Astrocyte (in vitro differentiated cells and primary cell): ENCODE data around the gene GCK. TPM values are rescaled to one million over a fixed set of nuclear protein-coding genes. Genes with fewer than 3 reads are reported as not detected.

Experiments used
- DNase-seq: peaks from one replicate; pipeline ENCODE4 v3.0.0-alpha.2; 2010; ENCODE audit warnings: low read depth
- FAIRE-seq: peaks from 2 replicates; lab custom pipeline; 2011; peaks lifted over from hg19 to GRCh38; lab: Jason Lieb, UNC
- H2AFZ ChIP-seq: 2 replicates; pipeline ENCODE4 v1.6.0; 2012; ENCODE audit warnings: low read depth, low read length, inconsistent platforms
- H3K27ac ChIP-seq: 2 replicates; pipeline ENCODE4 v1.5.1; 2011; ENCODE audit warnings: low read depth, low read length, inconsistent platforms
- H3K27me3 ChIP-seq: 2 replicates; pipeline ENCODE4 v1.6.0; 2011; ENCODE audit warnings: low read length, inconsistent platforms; ENCODE audit not compliant: insufficient read depth
- H3K36me3 ChIP-seq: 2 replicates; pipeline ENCODE4 v1.5.1; 2011; ENCODE audit warnings: low read length, inconsistent platforms; ENCODE audit not compliant: insufficient read depth
- H3K4me1 ChIP-seq: 2 replicates; pipeline ENCODE4 v1.5.1; 2011; ENCODE audit warnings: low read length, inconsistent platforms; ENCODE audit not compliant: insufficient read depth
- H3K4me2 ChIP-seq: 2 replicates; pipeline ENCODE4 v1.6.0; 2012; ENCODE audit warnings: low read length, inconsistent platforms
- H3K4me3 ChIP-seq: 2 replicates; pipeline ENCODE4 v1.5.1; 2011; ENCODE audit warnings: low read depth, mild to moderate bottlenecking, low read length, inconsistent platforms; ENCODE audit not compliant: insufficient read depth
- H3K79me2 ChIP-seq: 2 replicates; pipeline ENCODE4 v1.6.0; 2012; ENCODE audit warnings: mild to moderate bottlenecking, low read length, inconsistent platforms; ENCODE audit not compliant: insufficient read depth
- H3K9ac ChIP-seq: 2 replicates; pipeline ENCODE4 v1.6.0; 2012; ENCODE audit warnings: mild to moderate bottlenecking, low read length, inconsistent platforms
- H3K9me3 ChIP-seq: 2 replicates; pipeline ENCODE4 v1.5.1; 2012; ENCODE audit warnings: low read depth, mild to moderate bottlenecking, low read length, inconsistent platforms; ENCODE audit not compliant: insufficient read depth
- H4K20me1 ChIP-seq: 2 replicates; pipeline ENCODE4 v1.6.0; 2012; ENCODE audit warnings: low read length, inconsistent platforms; ENCODE audit not compliant: insufficient read depth
- H3K27ac Mint-ChIP-seq: one replicate; pipeline ENCODE4 v1.8.0; 2021; ENCODE audit warnings: mild to moderate bottlenecking, mixed read lengths; ENCODE audit not compliant: unreplicated experiment
- H3K27me3 Mint-ChIP-seq: one replicate; pipeline ENCODE4 v1.8.0; 2021; ENCODE audit warnings: low read depth, mixed read lengths; ENCODE audit not compliant: unreplicated experiment
- H3K36me3 Mint-ChIP-seq: one replicate; pipeline ENCODE4 v1.8.0; 2021; ENCODE audit warnings: low read depth, mixed read lengths; ENCODE audit not compliant: unreplicated experiment
- H3K4me1 Mint-ChIP-seq: one replicate; pipeline ENCODE4 v1.8.0; 2021; ENCODE audit warnings: low read depth, mixed read lengths; ENCODE audit not compliant: unreplicated experiment
- H3K4me3 Mint-ChIP-seq: one replicate; pipeline ENCODE4 v1.8.0; 2021; ENCODE audit warnings: mild to moderate bottlenecking, moderate library complexity, mixed read lengths; ENCODE audit not compliant: unreplicated experiment
- H3K9me3 Mint-ChIP-seq: one replicate; pipeline ENCODE4 v1.8.0; 2021; ENCODE audit warnings: mild to moderate bottlenecking, mixed read lengths; ENCODE audit not compliant: unreplicated experiment
- CTCF ChIP-seq: IDR thresholded peaks from 2 replicates; pipeline ENCODE4 v1.5.1; 2011; ENCODE audit warnings: low read depth, mild to moderate bottlenecking, inconsistent platforms, low read length, moderate library complexity; ENCODE audit not compliant: insufficient read depth
- EZH2 ChIP-seq: IDR thresholded peaks from 2 replicates; pipeline ENCODE4 v1.6.1; 2012; ENCODE audit warnings: mild to moderate bottlenecking, low read length, inconsistent platforms; ENCODE audit not compliant: insufficient read depth
- total RNA-seq: library from RNA; stranded (reverse); gene quantifications from 2 replicates; pipeline ENCODE4 v1.2.1, GENCODE V29; 2021

The GCK gene
- total RNA-seq, 1 donor from 2014 or later: not detected

- Mint-ChIP-seq H3K9me3 (no peaks in the 10 kb centered on the region), H3K4me1 (peaks cover 5% of the 10 kb centered on the region), H3K4me3 (no peak overlapping the region), H3K27ac (no peak overlapping the region), H3K27me3 (peaks cover 20% of the 10 kb centered on the region), H3K36me3 (no peaks in the 10 kb centered on the region)
- DNase-seq: no peak
- TF ChIP-seq CTCF (no peak), EZH2 (no peak)
- no peak overlapping the region for H3K27ac ChIP-seq
- peak overlapping the region; percentile 26 for H2AFZ ChIP-seq
- no peaks in the 10 kb centered on the region for H4K20me1 ChIP-seq
- H3K36me3 ChIP-seq: no peaks in the 10 kb centered on the region
- no peak for FAIRE-seq
- no peak overlapping the region for H3K9ac ChIP-seq
- H3K27me3 ChIP-seq: peaks cover 6% of the 10 kb centered on the region
- no peak overlapping the region for H3K4me3 ChIP-seq
- no peak overlapping the region for H3K4me2 ChIP-seq
- peaks cover 4% of the 10 kb centered on the region for H3K9me3 ChIP-seq
- no peaks in the 10 kb centered on the region for H3K79me2 ChIP-seq
- no peaks in the 10 kb centered on the region for H3K4me1 ChIP-seq
These were observed 32.1 kb upstream of the GCK start for GRCh38 chr7:44221231-44221791.

GRCh38 chr7:44220358-44221112 is 31.3 kb upstream of the GCK start:
- Histone ChIP-seq H3K79me2 (no peaks in the 10 kb centered on the region), H3K4me1 (no peaks in the 10 kb centered on the region), H3K27me3 (peaks cover 4% of the 10 kb centered on the region), H4K20me1 (no peaks in the 10 kb centered on the region), H3K27ac (no peak overlapping the region), H3K4me2 (no peak overlapping the region), H2AFZ (no peak overlapping the region), H3K36me3 (no peaks in the 10 kb centered on the region), H3K4me3 (no peak overlapping the region), H3K9ac (no peak overlapping the region), H3K9me3 (peaks cover 4% of the 10 kb centered on the region)
- TF ChIP-seq CTCF (no peak), EZH2 (no peak)
- Mint-ChIP-seq H3K4me3 (no peak overlapping the region), H3K27ac (no peak overlapping the region), H3K9me3 (no peaks in the 10 kb centered on the region), H3K36me3 (no peaks in the 10 kb centered on the region), H3K27me3 (peaks cover 12% of the 10 kb centered on the region), H3K4me1 (peaks cover 5% of the 10 kb centered on the region)
- FAIRE-seq: no peak
- DNase-seq: no peak

- no peak for DNase-seq
- H3K9me3 Mint-ChIP-seq: no peaks in the 10 kb centered on the region
- Histone ChIP-seq H3K9me3 (peaks cover 4% of the 10 kb centered on the region), H3K27me3 (peaks cover 4% of the 10 kb centered on the region), H3K27ac (no peak overlapping the region), H3K9ac (no peak overlapping the region), H3K4me3 (no peak overlapping the region), H2AFZ (no peak overlapping the region), H3K36me3 (no peaks in the 10 kb centered on the region), H3K4me1 (no peaks in the 10 kb centered on the region), H3K4me2 (no peak overlapping the region), H3K79me2 (no peaks in the 10 kb centered on the region), H4K20me1 (no peaks in the 10 kb centered on the region)
- no peak overlapping the region for H3K4me3 Mint-ChIP-seq
- no peak overlapping the region for H3K27ac Mint-ChIP-seq
- H3K27me3 Mint-ChIP-seq: peaks cover 11% of the 10 kb centered on the region
- peaks cover 5% of the 10 kb centered on the region for H3K4me1 Mint-ChIP-seq
- TF ChIP-seq EZH2 (no peak), CTCF (no peak)
- no peak for FAIRE-seq
- H3K36me3 Mint-ChIP-seq: no peaks in the 10 kb centered on the region
These were observed 30.8 kb upstream of the GCK start for GRCh38 chr7:44220046-44220357.
